Measurements from ENCODE around the gene MUC2. TPM values are rescaled to one million over a fixed set of nuclear protein-coding genes. Genes with fewer than 3 reads are reported as not detected.
A peak's percentile ranks its signal among the peaks of the same experiment; 100 is the strongest.

The MUC2 gene
- total RNA-seq, 4 donors from 2014 or later = 269 to 910 (median 671) TPM

GRCh38 chr11:1060410-1060809, 14.3 kb upstream of the MUC2 start:
- 73 to 76% methylated on average over 5 to 12 of the region's 16 CpGs for WGBS, 2 donors (ENCODE audit: low coverage in 1 of 2)
- Histone ChIP-seq H3K9me3 (peaks cover 0 to 3% of the 10 kb centered on the region in 2 donors), H3K36me3 (no peaks in the 10 kb centered on the region), H3K4me1 (peaks cover 6 to 24% (median 11%) of the 10 kb centered on the region in 4 donors), H3K27ac (peak overlapping the region; percentile 70 to 82 (median 78)), H3K4me3 (no peak overlapping the region), H3K27me3 (peaks cover under 1% of the 10 kb centered on the region)
- TF ChIP-seq CTCF (IDR thresholded peaks at IDR 0.05) (no peak), EP300 (IDR thresholded peaks at IDR 0.05; ENCODE audit: low read depth) (no peak), POLR2AphosphoS5 (IDR thresholded peaks at IDR 0.05) (no peak), POLR2A (IDR thresholded peaks at IDR 0.05) (no peak)
- in situ Hi-C loops (cut with MboI; ENCODE audit: low pct_ligation_motif_present in 1 of 4, low pct_unique_long_range_greater_than_20kb in 1 of 4, low sequenced_read_pairs in 3 of 4) (no loop called here), intact Hi-C loops (cut with DNase I; ENCODE audit: low total_unique reads) (no loop called here)
- DNase-seq = no peak

DNA sequence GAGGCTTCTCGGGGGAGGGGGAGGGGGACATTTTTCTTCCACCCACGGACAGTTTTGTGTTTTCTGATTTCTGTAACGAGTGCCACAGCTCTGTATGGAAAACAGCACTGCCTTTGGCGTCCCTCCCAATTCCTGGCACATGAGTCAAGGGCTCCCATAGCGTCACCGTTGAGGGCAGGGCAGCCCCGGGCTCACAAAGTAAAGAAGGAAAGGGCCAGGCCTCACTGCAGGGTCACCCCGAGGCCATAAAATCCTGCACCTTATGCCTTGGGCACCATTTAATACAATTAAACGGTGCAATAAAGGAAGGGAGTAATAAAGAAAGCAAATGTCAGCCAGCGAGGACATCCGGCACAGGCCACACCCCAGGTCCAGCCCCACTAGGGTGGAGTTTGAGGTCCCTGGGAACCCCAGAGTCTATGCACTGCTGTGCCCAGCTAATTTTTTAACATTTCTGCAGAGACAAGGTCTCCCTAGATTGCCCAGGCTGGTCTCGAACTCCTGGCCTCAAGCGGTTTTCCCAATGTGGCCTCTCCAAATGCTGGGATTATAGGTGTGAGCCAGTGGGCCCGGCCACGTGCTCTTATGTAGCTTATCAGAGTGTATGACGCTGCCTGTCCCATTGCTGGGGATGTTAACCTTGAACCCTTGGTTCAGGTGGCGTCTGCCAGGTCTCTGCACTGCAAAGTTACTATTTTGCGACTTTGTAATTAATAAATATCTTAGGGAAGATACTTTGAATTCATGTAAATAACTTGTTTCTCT, 13.6 kb upstream of the MUC2 start:
- no peak overlapping the region for H3K4me3 ChIP-seq
- peak; percentile 92 for DNase-seq
- intact Hi-C loops (cut with DNase I; ENCODE audit: low total_unique reads) = no loop called here
- H3K27me3 ChIP-seq = peaks cover 4% of the 10 kb centered on the region
- peaks cover 5 to 20% (median 11%) of the 10 kb centered on the region in 4 donors for H3K4me1 ChIP-seq
- in situ Hi-C loops (cut with MboI; ENCODE audit: low pct_ligation_motif_present in 1 of 4, low pct_unique_long_range_greater_than_20kb in 1 of 4, low sequenced_read_pairs in 3 of 4) = no loop called here
- no peak for TF ChIP-seq CTCF (IDR thresholded peaks at IDR 0.05)
- peak; percentile 82 for TF ChIP-seq EP300 (IDR thresholded peaks at IDR 0.05; ENCODE audit: low read depth)
- TF ChIP-seq POLR2A (IDR thresholded peaks at IDR 0.05) = peak; percentile 56
- TF ChIP-seq POLR2AphosphoS5 (IDR thresholded peaks at IDR 0.05) = peak in 2 of 3 donors; percentile 66 to 68
- H3K9me3 ChIP-seq = peaks cover 0 to 3% of the 10 kb centered on the region in 2 donors
- 48 to 70% methylated on average over 3 to 18 of the region's 18 CpGs for WGBS, 2 donors (ENCODE audit: low coverage in 1 of 2)
- H3K36me3 ChIP-seq = no peaks in the 10 kb centered on the region
- H3K27ac ChIP-seq = peak overlapping the region; percentile 70 to 82 (median 78)

DNA sequence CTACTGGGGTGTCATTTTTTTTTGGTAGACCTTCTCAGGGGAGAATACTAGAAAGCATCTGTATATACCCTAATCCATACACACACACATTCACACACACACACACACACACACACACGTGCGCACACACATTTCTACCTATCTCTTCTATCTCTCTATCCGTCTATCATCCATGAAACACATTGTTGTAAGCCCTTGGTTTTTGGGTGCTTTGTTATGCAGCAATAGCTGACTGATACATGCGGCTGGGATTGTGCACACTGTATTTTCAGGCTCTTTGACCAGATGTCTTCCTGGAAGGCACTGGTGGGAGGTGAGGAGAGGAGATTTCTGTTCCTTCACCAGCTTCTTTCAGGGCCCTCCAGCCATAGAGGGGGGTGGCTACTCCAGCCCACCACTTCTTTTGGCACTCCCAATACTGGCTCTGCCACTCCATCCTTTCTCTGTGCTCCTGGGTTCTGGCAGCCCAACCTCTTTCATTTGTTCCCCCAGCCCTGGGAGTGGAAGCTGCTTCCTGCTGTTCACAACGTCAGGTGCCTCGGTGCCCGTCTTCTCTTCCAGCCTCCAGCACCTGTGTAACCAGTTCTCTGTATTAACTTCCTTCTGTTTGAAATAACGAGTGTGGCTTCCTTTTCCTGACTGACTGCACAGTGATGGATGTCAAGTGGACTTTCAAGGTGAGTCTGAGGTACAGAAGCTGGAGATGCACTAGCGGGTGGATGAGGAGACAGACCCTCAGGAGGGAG, 12.4 kb upstream of the MUC2 start:
- peak; percentile 57 for DNase-seq

More for the DNA sequence above, 12.4 kb upstream of the MUC2 start:
- H3K36me3 ChIP-seq = no peaks in the 10 kb centered on the region
- in situ Hi-C loops (cut with MboI; ENCODE audit: low pct_ligation_motif_present in 1 of 4, low pct_unique_long_range_greater_than_20kb in 1 of 4, low sequenced_read_pairs in 3 of 4) = no loop called here
- intact Hi-C loops (cut with DNase I; ENCODE audit: low total_unique reads) = no loop called here
- 17 to 55% methylated on average over 6 to 9 of the region's 9 CpGs for WGBS, 2 donors (ENCODE audit: low coverage in 1 of 2)
- TF ChIP-seq POLR2A (IDR thresholded peaks at IDR 0.05) = no peak
- no peak for TF ChIP-seq EP300 (IDR thresholded peaks at IDR 0.05; ENCODE audit: low read depth)
- no peak for TF ChIP-seq POLR2AphosphoS5 (IDR thresholded peaks at IDR 0.05)
- no peak for TF ChIP-seq CTCF (IDR thresholded peaks at IDR 0.05)
- peak overlapping the region; percentile 3 to 82 (median 78) for H3K27ac ChIP-seq
- H3K4me1 ChIP-seq = peaks cover 5 to 16% (median 8%) of the 10 kb centered on the region in 4 donors
- H3K9me3 ChIP-seq = peaks cover 0 to 3% of the 10 kb centered on the region in 2 donors
- H3K27me3 ChIP-seq = peaks cover 4% of the 10 kb centered on the region
- H3K4me3 ChIP-seq = no peak overlapping the region
